GM12872 (cell line): ENCODE data around the gene SCYL1.

ENCODE experiments used
- TF ChIP-seq, protein P1 (sequence below): IDR thresholded peaks from 3 replicates; pipeline ENCODE4 v1.5.1; 2011; ENCODE audit warnings: low read depth, mild to moderate bottlenecking, low read length, moderate library complexity; ENCODE audit not compliant: insufficient read depth

The SCYL1 gene

DNA sequence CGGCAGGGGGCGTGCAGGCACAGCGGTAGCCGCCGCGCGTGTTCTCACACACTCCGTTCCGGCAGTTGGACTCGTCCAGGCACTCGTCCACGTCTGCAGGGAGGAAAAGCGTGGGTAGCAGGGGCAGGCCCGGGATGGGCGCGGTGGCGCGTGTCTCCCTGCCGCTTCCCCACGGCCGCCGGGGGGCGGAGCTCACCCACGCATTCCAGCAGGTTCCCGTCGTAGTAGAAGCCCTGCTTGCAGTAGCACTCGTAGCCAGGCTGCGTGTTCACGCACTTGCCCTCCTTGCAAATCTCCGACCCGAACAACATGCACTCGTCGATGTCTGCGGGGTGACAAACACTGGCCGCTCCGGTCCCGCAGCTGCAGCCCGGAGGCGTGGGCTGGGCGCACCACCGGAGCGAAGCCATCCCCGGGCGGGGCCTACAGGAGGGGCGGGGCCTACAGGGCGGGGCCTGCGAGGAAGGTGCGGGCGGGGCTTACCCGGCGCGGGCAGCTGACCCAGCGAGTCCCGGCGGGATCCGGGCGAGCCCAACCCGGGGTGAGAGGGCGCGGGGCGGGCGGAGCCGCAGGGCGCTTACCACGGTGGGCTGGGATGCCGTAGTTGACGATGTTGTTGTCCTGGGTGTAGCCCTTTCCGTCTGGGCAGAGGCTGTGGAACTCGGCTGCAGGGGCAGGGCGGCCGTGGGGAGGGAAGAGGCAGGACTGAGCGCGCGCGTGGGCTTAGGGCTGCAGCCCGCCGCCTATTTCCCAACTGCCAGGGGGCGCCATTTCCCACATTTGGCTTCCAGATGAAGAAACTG, 15.6 kb downstream of the SCYL1 start:
- TF ChIP-seq, protein P1, sequence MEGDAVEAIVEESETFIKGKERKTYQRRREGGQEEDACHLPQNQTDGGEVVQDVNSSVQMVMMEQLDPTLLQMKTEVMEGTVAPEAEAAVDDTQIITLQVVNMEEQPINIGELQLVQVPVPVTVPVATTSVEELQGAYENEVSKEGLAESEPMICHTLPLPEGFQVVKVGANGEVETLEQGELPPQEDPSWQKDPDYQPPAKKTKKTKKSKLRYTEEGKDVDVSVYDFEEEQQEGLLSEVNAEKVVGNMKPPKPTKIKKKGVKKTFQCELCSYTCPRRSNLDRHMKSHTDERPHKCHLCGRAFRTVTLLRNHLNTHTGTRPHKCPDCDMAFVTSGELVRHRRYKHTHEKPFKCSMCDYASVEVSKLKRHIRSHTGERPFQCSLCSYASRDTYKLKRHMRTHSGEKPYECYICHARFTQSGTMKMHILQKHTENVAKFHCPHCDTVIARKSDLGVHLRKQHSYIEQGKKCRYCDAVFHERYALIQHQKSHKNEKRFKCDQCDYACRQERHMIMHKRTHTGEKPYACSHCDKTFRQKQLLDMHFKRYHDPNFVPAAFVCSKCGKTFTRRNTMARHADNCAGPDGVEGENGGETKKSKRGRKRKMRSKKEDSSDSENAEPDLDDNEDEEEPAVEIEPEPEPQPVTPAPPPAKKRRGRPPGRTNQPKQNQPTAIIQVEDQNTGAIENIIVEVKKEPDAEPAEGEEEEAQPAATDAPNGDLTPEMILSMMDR: peak; percentile 82

DNA sequence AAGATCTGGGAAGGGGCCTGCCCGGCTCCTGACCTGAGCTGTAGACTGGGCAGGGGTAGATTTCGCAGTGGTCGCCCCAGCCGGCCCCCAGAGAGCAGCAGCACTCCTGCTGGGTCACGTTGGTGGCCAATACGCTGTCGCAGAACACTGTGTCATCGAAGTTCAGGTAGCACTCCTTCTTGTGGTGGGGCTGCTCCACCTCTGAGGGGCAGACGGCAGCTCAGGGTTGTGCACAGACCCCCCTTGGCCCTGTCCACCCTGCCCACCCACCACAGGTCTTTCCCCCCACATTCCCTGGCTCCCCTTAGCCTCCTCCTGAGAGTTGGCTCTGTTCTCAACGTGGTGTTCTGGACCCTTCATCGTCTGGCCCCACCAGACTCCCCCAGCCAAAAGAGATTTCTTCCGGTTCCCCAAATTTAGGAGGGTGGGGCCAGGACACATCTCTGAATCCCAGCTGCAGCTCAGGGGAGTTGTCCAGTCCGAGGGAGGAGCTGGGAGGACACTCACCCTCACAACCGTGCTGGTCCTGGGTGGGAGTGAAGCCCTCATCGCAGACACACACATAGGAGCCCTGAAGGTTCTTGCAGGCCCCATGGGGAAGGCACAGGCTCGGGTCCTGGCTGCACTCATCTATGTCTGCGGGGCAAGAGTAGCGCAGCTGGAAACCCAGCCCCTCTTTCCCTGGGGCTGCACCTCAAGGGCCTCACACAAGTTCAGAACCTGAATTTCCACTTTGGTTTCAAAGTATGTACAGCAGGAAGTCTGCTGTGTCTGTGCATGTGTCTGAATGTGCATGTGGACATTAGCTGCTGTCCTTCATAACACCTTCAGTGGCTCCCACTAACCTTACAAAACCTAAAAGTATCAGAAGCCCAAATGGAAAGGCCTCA, 16.5 kb downstream of the SCYL1 start:
- TF ChIP-seq, protein P1: no peak

DNA sequence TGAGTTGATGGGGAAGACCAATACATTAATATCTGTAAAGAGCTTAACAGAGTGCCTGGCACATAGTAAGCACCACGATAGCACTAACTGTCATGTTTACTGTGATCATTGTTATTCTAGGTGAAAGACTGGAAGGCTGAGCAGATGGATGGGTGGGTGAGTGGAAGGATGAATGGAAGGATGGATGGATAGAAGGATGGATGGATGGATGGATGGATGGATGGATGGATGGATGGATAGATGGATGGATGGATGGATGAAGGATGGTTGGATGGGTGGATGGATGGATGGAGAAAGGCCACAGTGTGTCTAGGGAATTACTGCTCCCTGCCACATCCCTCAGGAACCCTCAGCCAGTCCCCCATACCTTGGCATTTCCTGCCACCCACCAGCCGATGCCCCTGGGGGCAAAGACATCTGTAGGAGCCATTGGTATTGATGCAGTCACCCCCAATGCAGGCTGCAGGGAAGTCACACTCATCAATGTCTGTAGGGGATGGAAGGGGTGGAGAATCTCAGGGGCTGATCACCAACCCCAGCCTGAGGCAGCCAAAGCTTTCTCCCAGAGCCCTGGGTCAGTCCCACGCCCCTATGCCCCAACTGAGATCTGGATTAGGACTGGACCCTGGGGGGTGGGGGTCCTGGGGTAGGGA, 18.0 kb downstream of the SCYL1 start:
- TF ChIP-seq, protein P1: no peak

DNA sequence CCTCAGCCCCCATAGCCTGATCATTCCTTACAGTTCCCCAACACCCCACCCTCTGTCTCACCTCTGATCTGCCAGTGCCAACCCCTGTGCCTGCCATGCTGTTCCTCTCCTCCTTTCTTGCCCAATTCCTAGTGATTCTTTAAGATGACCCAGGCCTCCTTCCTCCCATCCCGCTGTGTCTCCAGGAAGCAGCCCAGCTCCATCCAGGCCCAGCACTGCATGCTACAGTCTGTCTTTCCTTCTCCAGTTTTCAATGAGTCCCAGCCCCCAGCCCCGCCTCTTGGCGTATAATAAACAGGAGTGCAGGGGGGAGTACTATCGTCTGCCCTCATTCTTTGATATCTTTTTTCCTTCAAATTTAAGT, 21.0 kb downstream of the SCYL1 start:
- TF ChIP-seq, protein P1: no peak

DNA sequence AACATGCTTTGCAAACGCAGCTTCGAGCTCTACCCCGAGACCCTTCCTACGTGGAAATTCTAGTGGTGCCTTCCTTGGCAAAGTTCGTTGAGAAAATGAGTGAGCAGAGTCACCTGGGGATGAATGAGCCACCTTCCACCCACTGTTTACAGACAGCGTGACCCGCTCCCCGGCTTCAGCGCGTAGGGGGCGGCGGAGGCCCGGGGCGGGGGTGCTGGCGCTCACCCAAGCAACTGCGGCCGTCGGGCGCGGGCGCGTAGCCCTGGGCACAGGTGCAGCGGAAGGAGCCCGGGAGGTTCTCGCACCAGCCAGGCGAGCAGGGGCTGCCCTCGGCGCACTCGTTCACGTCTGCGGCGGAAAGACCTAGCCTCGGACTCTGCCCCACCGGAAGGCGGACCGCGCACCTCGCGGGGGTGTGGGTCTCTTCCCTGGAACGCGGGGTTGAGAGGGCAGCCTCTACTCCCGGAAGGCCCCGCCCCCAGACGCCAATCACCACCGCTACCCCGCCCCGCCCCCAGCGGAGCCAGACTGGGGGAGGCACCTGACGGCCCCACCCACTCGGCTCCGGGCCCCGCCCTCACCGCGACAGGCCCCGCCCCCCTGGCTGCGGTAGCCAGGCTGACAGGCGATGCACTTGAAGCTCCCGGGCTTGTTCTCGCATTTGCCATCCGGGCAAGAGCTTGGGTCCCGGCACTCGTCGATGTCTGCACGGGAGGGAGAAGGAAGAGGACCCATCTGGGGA, 21.5 kb downstream of the SCYL1 start:
- TF ChIP-seq, protein P1: no peak

DNA sequence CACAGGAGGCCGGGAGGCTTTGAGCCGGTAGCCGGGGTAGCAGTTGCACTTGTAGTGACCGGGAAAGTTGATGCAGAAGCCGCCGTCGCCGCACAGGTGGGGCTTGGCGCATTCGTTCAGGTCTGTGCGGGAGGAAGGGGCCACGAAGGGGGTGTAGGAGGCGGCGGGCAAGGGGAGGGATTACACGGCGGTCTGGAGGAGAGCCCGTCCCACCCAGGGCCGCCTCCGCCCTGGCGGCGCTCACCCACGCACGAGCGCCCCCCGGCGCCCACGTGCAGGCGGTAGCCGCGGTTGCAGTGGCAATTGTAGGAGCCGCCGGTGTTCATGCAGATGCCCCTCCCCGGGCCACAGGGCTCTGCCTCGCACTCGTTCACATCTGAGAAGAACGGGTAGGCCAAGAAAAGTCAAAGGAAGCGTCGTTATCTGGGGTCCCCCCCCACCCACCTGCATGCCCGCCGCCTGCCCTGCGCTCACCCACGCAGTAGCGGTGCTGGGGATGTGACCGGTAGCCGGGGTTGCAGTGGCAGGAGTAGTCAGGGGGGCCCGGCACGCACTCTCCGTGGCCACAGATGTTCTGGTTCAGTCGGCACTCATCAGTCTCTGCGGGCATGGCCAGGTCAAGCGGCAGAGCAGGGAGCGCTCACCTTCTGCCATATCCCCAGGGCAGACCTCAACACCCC, 22.7 kb downstream of the SCYL1 start:
- TF ChIP-seq, protein P1: no peak
